Measurements from ENCODE around the gene FGGY. TPM values are rescaled to one million over a fixed set of nuclear protein-coding genes. Genes with fewer than 3 reads are reported as not detected.

Gene FGGY
- total and polyA plus RNA-seq, 2 donors (not counting 3 experiments of a cell fraction or from before 2014, with no cell fraction given): 5.6 to 6.4 TPM

GRCh38 chr1:59604191-59604590 is 307.3 kb downstream of the FGGY start:
- POLR2A ChIA-PET: no interaction called here
- H3K4me2 ChIP-seq (ENCODE audit: insufficient read depth, low read length): no peak overlapping the region
- no peaks in the 10 kb centered on the region for H3K27me3 ChIP-seq (ENCODE audit: control insufficient read depth in 2 of 2, insufficient read depth in 2 of 2, low read length in 2 of 2)
- intact Hi-C loops (cut with micrococcal nuclease) (no loop called here), dilution Hi-C loops (cut with MboI; ENCODE audit: extremely low pct_ligation_motif_present, low sequenced_read_pairs) (no loop called here)
- CTCF ChIA-PET: no interaction called here
- no TSS peak for BruUV-seq (replicated peaks)
- no peaks in the 10 kb centered on the region for H3K4me1 ChIP-seq (ENCODE audit: control insufficient read depth, extremely low read depth, insufficient read depth, low read length)
- peak; percentile 43 for FAIRE-seq
- H4K20me1 ChIP-seq (replicated peaks; ENCODE audit: control insufficient read depth, extremely low read depth, insufficient read depth, low read length): no peaks in the 10 kb centered on the region
- no peaks in the 10 kb centered on the region for H3K9me1 ChIP-seq (replicated peaks; ENCODE audit: control insufficient read depth, extremely low read depth, insufficient read depth, low read length)
- no peaks in the 10 kb centered on the region for H3K36me3 ChIP-seq (ENCODE audit: control insufficient read depth in 2 of 2, extremely low read depth in 1 of 2, insufficient read depth in 2 of 2, low read length in 2 of 2)
- H3K79me2 ChIP-seq (ENCODE audit: control insufficient read depth, insufficient read depth, low read length): no peaks in the 10 kb centered on the region
- H2AFZ ChIP-seq (ENCODE audit: low read depth, low read length): no peak overlapping the region
- H3K9me3 ChIP-seq (replicated peaks; ENCODE audit: control insufficient read depth, insufficient read depth, low read length): no peaks in the 10 kb centered on the region
- no peak overlapping the region for H3K4me3 ChIP-seq (replicated peaks in 1 of 3; ENCODE audit: insufficient read depth in 1 of 3, low read depth in 1 of 3, low read length in 3 of 3)
- no peak overlapping the region for H3K27ac ChIP-seq (ENCODE audit: insufficient read depth, low read depth, low read length)
- TF ChIP-seq MAX (IDR thresholded peaks at IDR 0.05; ENCODE audit: insufficient read depth, insufficient read length): no peak
- TF ChIP-seq EZH2 (IDR thresholded peaks at IDR 0.05; ENCODE audit: borderline replicate concordance, low read depth, low read length, severe bottlenecking): no peak
- TF ChIP-seq MYC (IDR thresholded peaks at IDR 0.05; ENCODE audit: low read depth, low read length): no peak
- no peak for TF ChIP-seq CTCF (IDR thresholded peaks at IDR 0.05; ENCODE audit: extremely low read depth in 1 of 2, insufficient read depth in 1 of 2, low read depth in 1 of 2, low read length in 2 of 2)
- no peak for TF ChIP-seq FOS (IDR thresholded peaks at IDR 0.05; ENCODE audit: borderline replicate concordance, insufficient read depth, low read length)
- no peak for TF ChIP-seq POLR2A (IDR thresholded peaks at IDR 0.05; ENCODE audit: low read depth, low read length)
- no peak for TF ChIP-seq POLR2AphosphoS5 (IDR thresholded peaks at IDR 0.05; ENCODE audit: insufficient read depth, low read depth, low read length)
- no peak for TF ChIP-seq GATA2 (IDR thresholded peaks at IDR 0.05; ENCODE audit: insufficient read depth, insufficient read length, low read depth, low read length)
- no peak for TF ChIP-seq JUN (IDR thresholded peaks at IDR 0.05; ENCODE audit: borderline replicate concordance, insufficient read depth, insufficient read length, low read depth)
- DNase-seq (ENCODE audit: low read depth, low spot score): no peak
- no peak overlapping the region for H3K9ac ChIP-seq (replicated peaks; ENCODE audit: extremely low read depth, insufficient read depth, low read length)

All from endothelial cell of umbilical vein (primary cell).